Endothelial cell of umbilical vein (primary cell): ENCODE results near the gene RGS10.

Source experiments
- CTCF ChIP-seq, 2 donors: IDR thresholded peaks; 1 replicate in 1 of 2; 2 replicates in 1 of 2; pipeline ENCODE4 v1.5.1; 2011; ENCODE audit warnings: low read length in 2 of 2, mild to moderate bottlenecking in 2 of 2, moderate library complexity in 2 of 2, control low read depth in 1 of 2, inconsistent platforms in 1 of 2, low read depth in 1 of 2; ENCODE audit not compliant: insufficient read depth in 1 of 2; ENCODE audit errors: extremely low read depth in 1 of 2
- EZH2 ChIP-seq: IDR thresholded peaks from 2 replicates; pipeline ENCODE4 v1.6.1; 2012; ENCODE audit warnings: borderline replicate concordance, low read depth, mild to moderate bottlenecking, moderate library complexity, low read length, inconsistent platforms; ENCODE audit not compliant: severe bottlenecking
- JUN ChIP-seq: IDR thresholded peaks from 2 replicates; pipeline ENCODE4 v1.6.1; 2011; ENCODE audit warnings: borderline replicate concordance, low read depth; ENCODE audit not compliant: insufficient read length, insufficient read depth
- MAX ChIP-seq: IDR thresholded peaks from 2 replicates; pipeline ENCODE4 v1.6.1; 2011; ENCODE audit not compliant: insufficient read depth, insufficient read length
- POLR2A ChIP-seq: IDR thresholded peaks from 2 replicates; pipeline ENCODE4 v1.6.1; 2012; ENCODE audit warnings: low read depth, mild to moderate bottlenecking, control low read depth, low read length
- POLR2AphosphoS5 ChIP-seq: IDR thresholded peaks from 2 replicates; pipeline ENCODE4 v1.6.1; 2012; ENCODE audit warnings: low read depth, mild to moderate bottlenecking, control low read depth, low read length, moderate library complexity; ENCODE audit not compliant: insufficient read depth

- TF ChIP-seq CTCF (IDR thresholded peaks at IDR 0.05; ENCODE audit: extremely low read depth in 1 of 2, insufficient read depth in 1 of 2, low read depth in 1 of 2, low read length in 2 of 2) = no peak
- no peak for TF ChIP-seq EZH2
- TF ChIP-seq POLR2AphosphoS5 = no peak
- no peak for TF ChIP-seq JUN
- no peak for TF ChIP-seq POLR2A
- no peak for TF ChIP-seq MAX
Measured at GRCh38 chr10:119477444-119477843, 65.1 kb downstream of the RGS10 start.
